ENCODE measurements around the gene CEACAM19. TPM values are rescaled to one million over a fixed set of nuclear protein-coding genes. Genes with fewer than 3 reads are reported as not detected.

CEACAM19 gene
- total and polyA plus RNA-seq, 2 of the 4 experiments (the other 2 are of a cell fraction), result 0.72 to 9.3 TPM

- intact Hi-C loops (cut with micrococcal nuclease) (no loop called here), dilution Hi-C loops (cut with HindIII; ENCODE audit: low sequenced_read_pairs, unreplicated experiment) (no loop called here), in situ Hi-C loops (cut with MboI; ENCODE audit: low sequenced_read_pairs) (loop anchor here (10.0 kb wide), 1 partner anchor 272 kb away; the partner anchor contains the start of gene CLPTM1)
- TF ChIP-seq MXI1 (IDR thresholded peaks at IDR 0.05; ENCODE audit: borderline replicate concordance, low read depth, low read length) (no peak), MAZ (IDR thresholded peaks at IDR 0.05; ENCODE audit: borderline replicate concordance, low read depth, low read length) (no peak), POLR2A (IDR thresholded peaks at IDR 0.05; ENCODE audit: low read depth, low read length) (no peak)
- Histone ChIP-seq H4K20me1 (ENCODE audit: insufficient read depth, low read length) (no peaks in the 10 kb centered on the region), H4K5ac (ENCODE audit: low read depth, low read length) (no peak overlapping the region), H2BK15ac (ENCODE audit: low read depth, low read length) (no peak overlapping the region), H3K27ac (ENCODE audit: insufficient read depth, low read length) (no peak overlapping the region), H3K9me3 (ENCODE audit: control insufficient read depth, insufficient read depth, low read length) (no peaks in the 10 kb centered on the region), H2BK20ac (ENCODE audit: low read depth, low read length) (peak overlapping the region; percentile 11; the same call in 1 of the 2 replicates), H2BK5ac (ENCODE audit: low read depth, low read length, poor library complexity, severe bottlenecking) (no peak overlapping the region), H2AK5ac (ENCODE audit: low read depth, low read length) (peak overlapping the region; percentile 25; the same call in 1 of the 2 replicates), H2AK9ac (replicated peaks; ENCODE audit: low read depth, low read length, poor library complexity) (no peak overlapping the region), H3K36me3 (ENCODE audit: control insufficient read depth, insufficient read depth, low read length) (peaks cover 16% of the 10 kb centered on the region; the same call in 1 of the 2 replicates), H3K4ac (ENCODE audit: low read depth, low read length) (peak overlapping the region; percentile 49), H4K8ac (ENCODE audit: low read depth in 2 of 2, low read length in 2 of 2) (peak overlapping the region in 1 of 2 experiments; percentile 19; a peak in 1 of 4 replicates), H2BK120ac (ENCODE audit: low read depth, low read length) (peak overlapping the region; percentile 78), H3K4me1 (ENCODE audit: control insufficient read depth, insufficient read depth, low read length) (peaks cover 2% of the 10 kb centered on the region), H3K14ac (replicated peaks; ENCODE audit: low read depth, low read length) (peak overlapping the region; percentile 22; the same call in 1 of the 2 replicates), H3K18ac (ENCODE audit: low read depth, low read length) (no peak overlapping the region), H3K4me3 (ENCODE audit: insufficient read depth, low read depth, low read length) (no peak overlapping the region), H3K23ac (ENCODE audit: low read depth, low read length) (no peak overlapping the region), H3K79me1 (ENCODE audit: low read depth in 1 of 2, low read length in 2 of 2) (0 out of 4 replicates have a peak, but pooled peaks cover 0 to 3% of the 10 kb centered on the region in 2 experiments), H3K9me1 (ENCODE audit: insufficient read depth, low read length) (no peaks in the 10 kb centered on the region; the same call in 1 of the 2 replicates), H3K9ac (ENCODE audit: low read depth, low read length) (no peak overlapping the region), H3K27me3 (ENCODE audit: control insufficient read depth, insufficient read depth, low read length) (no peaks in the 10 kb centered on the region), H3K56ac (ENCODE audit: extremely low read depth, insufficient read depth, low read length) (no peak overlapping the region), H4K91ac (ENCODE audit: insufficient read depth, low read depth, low read length) (0 out of 2 replicates have a peak overlapping the region, but pooled peaks have one; percentile 13), H3K4me2 (ENCODE audit: low read depth, low read length) (no peak overlapping the region), H2AFZ (replicated peaks; ENCODE audit: low read length, poor library complexity) (no peak overlapping the region)
- ATAC-seq (ENCODE audit: low read depth), result no peak
- no TSS peak for BruUV-seq (replicated peaks)
- ChIA-PET CTCF (no interaction called here), POLR2A (ENCODE audit: unreplicated experiment) (no interaction called here)
- 100% methylated on average over 2 of the region's 2 CpGs; no CpG with 5 or more reads in 1 of the 2 experiments for WGBS, 2 experiments (ENCODE audit: extremely low coverage in 2 of 2, insufficient read length in 1 of 2)
- DNase-seq, result no peak
Observed at GRCh38 chr19:44682807-44683206, 11.5 kb downstream of the CEACAM19 start.

Measured in IMR-90 (cell line).